Measurements from ENCODE around the gene TAMALIN. TPM values are rescaled to one million over a fixed set of nuclear protein-coding genes. Genes with fewer than 3 reads are reported as not detected.

TAMALIN gene
- total and polyA plus RNA-seq, 2 donors, result 13.0 to 51.8 TPM

DNA sequence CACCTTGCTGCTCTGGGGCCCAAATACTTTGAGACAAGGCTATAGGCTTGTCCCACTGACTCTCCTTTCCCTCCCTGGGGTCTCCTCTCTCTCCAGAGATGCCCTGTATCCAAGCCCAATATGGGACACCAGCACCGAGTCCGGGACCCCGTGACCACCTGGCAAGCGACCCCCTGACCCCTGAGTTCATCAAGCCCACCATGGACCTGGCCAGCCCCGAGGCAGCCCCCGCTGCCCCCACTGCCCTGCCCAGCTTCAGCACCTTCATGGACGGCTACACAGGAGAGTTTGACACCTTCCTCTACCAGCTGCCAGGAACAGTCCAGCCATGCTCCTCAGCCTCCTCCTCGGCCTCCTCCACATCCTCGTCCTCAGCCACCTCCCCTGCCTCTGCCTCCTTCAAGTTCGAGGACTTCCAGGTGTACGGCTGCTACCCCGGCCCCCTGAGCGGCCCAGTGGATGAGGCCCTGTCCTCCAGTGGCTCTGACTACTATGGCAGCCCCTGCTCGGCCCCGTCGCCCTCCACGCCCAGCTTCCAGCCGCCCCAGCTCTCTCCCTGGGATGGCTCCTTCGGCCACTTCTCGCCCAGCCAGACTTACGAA, 47.6 kb downstream of the TAMALIN start:
- no peak for DNase-seq (ENCODE audit: extremely low spot score)
- no peak overlapping the region for H3K4me3 ChIP-seq (ENCODE audit: low read depth, low read length)
- H3K36me3 ChIP-seq (ENCODE audit: insufficient read depth), result no peaks in the 10 kb centered on the region
- no peak overlapping the region for H3K27ac ChIP-seq (ENCODE audit: low read depth)
- 90% methylated on average over 21 of the region's 21 CpGs for WGBS
- H3K4me1 ChIP-seq (ENCODE audit: insufficient read depth), result no peaks in the 10 kb centered on the region

DNA sequence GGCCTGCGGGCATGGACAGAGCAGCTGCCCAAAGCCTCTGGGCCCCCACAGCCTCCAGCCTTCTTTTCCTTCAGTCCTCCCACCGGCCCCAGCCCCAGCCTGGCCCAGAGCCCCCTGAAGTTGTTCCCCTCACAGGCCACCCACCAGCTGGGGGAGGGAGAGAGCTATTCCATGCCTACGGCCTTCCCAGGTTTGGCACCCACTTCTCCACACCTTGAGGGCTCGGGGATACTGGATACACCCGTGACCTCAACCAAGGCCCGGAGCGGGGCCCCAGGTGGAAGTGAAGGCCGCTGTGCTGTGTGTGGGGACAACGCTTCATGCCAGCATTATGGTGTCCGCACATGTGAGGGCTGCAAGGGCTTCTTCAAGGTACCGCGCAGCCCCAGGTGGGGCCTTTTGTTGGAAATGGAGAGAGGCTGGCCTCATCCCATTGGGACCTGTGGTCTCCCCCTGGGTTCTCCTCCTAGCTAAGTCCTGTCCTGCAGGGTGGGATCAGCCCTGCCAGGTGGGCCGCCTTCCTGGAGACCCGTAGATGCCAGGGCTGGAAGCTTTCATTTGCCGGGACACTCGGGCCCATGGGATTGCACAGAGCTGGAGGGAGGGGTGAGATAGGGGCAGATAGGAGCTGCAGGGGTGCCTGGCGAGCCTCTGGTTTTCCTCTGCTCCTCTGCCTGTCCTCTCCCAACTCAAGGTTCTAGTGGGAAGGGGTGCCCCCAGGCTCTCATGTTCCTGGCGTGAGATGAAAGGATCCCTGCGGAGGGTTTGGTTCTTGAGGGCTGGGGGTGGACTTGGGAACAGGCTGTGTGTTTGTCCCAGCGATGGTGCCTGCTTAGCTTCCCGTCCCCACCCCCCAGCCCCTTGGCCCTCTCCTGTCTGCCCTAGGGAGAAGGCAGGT, 48.3 kb downstream of the TAMALIN start:
- Histone ChIP-seq H3K4me1 (ENCODE audit: insufficient read depth) (no peaks in the 10 kb centered on the region), H3K36me3 (ENCODE audit: insufficient read depth) (no peaks in the 10 kb centered on the region), H3K27ac (ENCODE audit: low read depth) (no peak overlapping the region), H3K4me3 (ENCODE audit: low read depth, low read length) (no peak overlapping the region)
- WGBS, result 91% methylated on average over 21 of the region's 21 CpGs
- DNase-seq (ENCODE audit: extremely low spot score), result no peak

DNA sequence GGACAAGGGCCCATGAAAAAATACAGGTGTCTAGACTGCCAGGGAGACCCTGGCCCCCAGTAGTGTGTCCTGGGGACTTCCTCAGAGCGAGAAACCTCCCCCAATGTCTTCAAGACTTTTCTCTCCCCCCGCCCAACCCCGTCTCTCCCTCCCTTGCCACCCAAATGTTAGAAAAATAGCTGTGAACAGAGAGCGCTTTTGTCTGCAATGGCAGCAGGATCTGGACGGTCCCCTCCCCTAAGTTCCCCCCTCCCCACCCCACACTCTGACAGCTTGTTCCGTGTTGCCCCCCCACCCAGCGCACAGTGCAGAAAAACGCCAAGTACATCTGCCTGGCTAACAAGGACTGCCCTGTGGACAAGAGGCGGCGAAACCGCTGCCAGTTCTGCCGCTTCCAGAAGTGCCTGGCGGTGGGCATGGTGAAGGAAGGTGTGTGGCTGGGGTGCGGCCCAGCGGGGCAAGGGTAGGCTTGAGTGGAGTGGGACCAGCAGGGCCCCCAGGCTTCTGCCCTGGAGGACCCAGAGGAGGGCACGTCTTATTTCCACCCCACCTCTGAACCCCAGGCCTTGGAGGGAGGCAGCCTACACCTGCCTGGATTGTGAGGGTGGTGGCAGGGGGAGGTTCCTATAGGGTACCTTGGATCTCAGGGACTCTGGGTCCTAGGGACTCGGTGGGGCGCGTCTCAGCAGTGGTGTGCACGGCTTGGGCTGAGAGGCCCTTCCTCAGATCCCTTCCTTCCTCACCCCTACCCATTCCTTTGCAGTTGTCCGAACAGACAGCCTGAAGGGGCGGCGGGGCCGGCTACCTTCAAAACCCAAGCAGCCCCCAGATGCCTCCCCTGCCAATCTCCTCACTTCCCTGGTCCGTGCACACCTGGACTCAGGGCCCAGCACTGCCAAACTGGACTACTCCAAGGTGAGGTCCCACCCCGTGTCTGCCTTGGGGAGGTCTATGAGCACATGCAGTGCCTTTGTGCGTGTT, 49.3 kb downstream of the TAMALIN start:
- Histone ChIP-seq H3K27ac (ENCODE audit: low read depth) (no peak overlapping the region), H3K4me3 (ENCODE audit: low read depth, low read length) (no peak overlapping the region), H3K36me3 (ENCODE audit: insufficient read depth) (no peaks in the 10 kb centered on the region), H3K4me1 (ENCODE audit: insufficient read depth) (no peaks in the 10 kb centered on the region)
- no peak for DNase-seq (ENCODE audit: extremely low spot score)
- WGBS, result 88% methylated on average over 27 of the region's 27 CpGs

DNA sequence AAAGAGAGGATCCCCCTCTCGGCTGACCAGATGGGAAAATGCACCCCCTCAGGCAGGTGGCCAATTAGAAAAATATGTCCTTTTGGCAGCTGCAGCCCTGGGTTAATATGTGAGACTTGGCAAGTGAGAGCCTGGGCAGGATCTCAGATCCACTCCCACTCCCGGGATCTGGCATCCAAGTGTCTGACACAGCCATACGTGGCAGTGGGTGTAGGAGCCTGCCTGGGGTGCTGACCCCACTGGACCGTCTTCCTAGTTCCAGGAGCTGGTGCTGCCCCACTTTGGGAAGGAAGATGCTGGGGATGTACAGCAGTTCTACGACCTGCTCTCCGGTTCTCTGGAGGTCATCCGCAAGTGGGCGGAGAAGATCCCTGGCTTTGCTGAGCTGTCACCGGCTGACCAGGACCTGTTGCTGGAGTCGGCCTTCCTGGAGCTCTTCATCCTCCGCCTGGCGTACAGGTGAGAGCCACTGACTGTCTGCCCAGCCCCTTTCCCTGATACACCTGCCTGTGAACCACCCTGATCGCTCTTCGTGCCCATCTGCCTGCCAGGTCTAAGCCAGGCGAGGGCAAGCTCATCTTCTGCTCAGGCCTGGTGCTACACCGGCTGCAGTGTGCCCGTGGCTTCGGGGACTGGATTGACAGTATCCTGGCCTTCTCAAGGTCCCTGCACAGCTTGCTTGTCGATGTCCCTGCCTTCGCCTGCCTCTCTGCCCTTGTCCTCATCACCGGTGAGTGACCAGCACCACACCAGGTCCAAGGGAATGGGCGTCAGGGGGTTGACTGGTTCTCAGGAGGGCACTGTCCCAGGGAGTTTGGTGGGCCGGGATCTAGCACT, 50.3 kb downstream of the TAMALIN start:
- no peaks in the 10 kb centered on the region for H3K36me3 ChIP-seq (ENCODE audit: insufficient read depth)
- no peak overlapping the region for H3K27ac ChIP-seq (ENCODE audit: low read depth)
- H3K4me3 ChIP-seq (ENCODE audit: low read depth, low read length), result no peak overlapping the region
- no peak for DNase-seq (ENCODE audit: extremely low spot score)
- 77% methylated on average over 23 of the region's 23 CpGs for WGBS
- H3K4me1 ChIP-seq (ENCODE audit: insufficient read depth), result no peaks in the 10 kb centered on the region

DNA sequence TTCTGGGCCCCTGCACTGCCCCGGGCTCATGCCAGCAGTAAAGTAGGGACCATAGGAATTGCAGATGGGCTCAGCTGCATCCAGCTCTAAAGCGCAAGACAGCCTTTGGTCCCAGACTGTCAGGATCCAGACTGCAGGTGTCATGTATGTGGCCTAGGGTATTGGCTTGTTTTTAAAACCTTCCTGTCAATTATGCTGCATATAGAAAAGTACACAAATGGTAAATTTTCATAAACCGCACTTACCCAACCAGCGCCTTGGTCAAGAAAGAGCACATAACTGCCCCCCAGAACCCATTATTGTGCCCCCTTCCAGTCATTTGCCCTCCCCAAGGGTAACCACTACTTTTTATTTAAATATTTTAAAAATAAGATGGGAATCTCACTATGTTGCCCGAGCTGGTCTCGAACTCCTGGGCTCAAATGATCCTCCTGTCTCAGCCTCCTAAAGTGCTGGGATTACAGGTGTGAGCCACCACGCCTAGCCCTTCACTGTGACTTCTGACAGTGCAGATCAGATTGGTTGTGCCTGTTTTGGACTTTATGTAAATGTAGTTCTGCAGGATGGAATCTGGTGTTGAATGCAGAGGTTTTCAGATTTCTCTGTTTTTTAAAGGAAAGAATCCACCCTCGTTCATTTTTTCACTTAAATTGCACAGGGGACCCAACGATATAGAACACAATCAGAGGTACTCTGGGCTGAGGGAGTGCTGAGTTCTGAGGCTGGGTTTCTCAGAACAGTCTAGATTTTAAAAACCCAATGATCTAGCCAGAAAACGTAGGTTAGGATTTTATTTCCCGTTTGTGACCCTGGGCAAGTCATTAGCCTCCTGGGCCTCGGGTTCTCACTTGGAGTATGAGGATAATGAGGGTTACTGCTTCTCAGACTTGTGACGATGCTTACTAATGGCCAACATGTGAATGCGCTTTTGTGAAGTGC, 51.2 kb downstream of the TAMALIN start:
- H3K27ac ChIP-seq (ENCODE audit: low read depth), result no peak overlapping the region
- 90% methylated on average over 14 of the region's 14 CpGs for WGBS
- no peak overlapping the region for H3K4me3 ChIP-seq (ENCODE audit: low read depth, low read length)
- no peak for DNase-seq (ENCODE audit: extremely low spot score)
- no peaks in the 10 kb centered on the region for H3K36me3 ChIP-seq (ENCODE audit: insufficient read depth)
- H3K4me1 ChIP-seq (ENCODE audit: insufficient read depth), result no peaks in the 10 kb centered on the region

DNA sequence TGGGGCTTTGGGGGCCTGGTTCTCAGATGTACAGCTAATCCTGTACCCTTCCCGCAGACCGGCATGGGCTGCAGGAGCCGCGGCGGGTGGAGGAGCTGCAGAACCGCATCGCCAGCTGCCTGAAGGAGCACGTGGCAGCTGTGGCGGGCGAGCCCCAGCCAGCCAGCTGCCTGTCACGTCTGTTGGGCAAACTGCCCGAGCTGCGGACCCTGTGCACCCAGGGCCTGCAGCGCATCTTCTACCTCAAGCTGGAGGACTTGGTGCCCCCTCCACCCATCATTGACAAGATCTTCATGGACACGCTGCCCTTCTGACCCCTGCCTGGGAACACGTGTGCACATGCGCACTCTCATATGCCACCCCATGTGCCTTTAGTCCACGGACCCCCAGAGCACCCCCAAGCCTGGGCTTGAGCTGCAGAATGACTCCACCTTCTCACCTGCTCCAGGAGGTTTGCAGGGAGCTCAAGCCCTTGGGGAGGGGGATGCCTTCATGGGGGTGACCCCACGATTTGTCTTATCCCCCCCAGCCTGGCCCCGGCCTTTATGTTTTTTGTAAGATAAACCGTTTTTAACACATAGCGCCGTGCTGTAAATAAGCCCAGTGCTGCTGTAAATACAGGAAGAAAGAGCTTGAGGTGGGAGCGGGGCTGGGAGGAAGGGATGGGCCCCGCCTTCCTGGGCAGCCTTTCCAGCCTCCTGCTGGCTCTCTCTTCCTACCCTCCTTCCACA, 52.0 kb downstream of the TAMALIN start:
- WGBS, result 67% methylated on average over 25 of the region's 25 CpGs
- no peak overlapping the region for H3K27ac ChIP-seq (ENCODE audit: low read depth)
- DNase-seq (ENCODE audit: extremely low spot score), result no peak
- H3K4me1 ChIP-seq (ENCODE audit: insufficient read depth), result no peaks in the 10 kb centered on the region
- no peak overlapping the region for H3K4me3 ChIP-seq (ENCODE audit: low read depth, low read length)
- H3K36me3 ChIP-seq (ENCODE audit: insufficient read depth), result no peaks in the 10 kb centered on the region

DNA sequence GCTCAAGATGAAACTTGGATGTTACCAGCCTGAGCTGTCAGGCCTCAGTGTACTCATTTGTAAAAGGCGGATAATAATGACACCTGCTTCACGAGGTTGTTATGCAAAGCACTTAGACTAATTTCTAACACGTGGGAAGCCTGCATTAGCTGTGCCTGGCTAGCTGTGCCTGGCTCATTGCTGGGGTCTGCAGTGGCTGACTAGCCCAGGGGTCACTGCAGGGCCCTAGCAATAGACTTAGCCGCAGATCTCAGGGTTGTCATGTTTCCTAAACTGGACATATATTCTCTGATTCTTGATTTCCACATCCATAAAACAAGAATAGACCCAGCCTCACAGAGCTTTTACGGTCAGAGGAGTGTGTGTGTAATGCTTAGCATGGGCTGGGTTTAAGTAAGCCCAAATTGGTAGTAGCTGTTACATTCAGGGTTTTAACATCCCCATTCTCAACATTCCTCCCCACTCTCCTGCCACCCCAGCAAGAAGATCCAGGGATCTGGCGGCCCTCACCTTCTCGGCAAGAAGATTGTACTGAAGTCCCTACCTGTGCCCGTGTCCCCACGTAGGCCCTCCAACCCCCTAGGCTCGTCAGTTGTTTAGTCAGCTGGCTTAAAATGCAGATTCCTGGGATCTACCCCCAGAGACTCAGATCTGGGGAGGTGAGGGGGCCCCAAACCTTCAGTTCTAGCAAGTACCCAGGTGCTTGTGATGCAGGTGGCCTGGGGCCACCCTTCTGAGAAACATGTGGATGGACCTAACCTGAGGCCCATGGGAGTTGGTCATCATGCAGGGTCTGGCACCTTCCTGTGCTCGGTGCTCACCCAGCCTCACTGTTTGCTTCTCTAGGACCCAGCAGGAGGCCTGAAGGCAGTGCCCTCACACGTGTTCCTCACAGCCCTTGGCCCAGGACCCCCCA, 53.1 kb downstream of the TAMALIN start:
- DNase-seq (ENCODE audit: extremely low spot score), result no peak
- no peaks in the 10 kb centered on the region for H3K36me3 ChIP-seq (ENCODE audit: insufficient read depth)
- no peak overlapping the region for H3K27ac ChIP-seq (ENCODE audit: low read depth)
- 71% methylated on average over 12 of the region's 12 CpGs for WGBS
- no peak overlapping the region for H3K4me3 ChIP-seq (ENCODE audit: low read depth, low read length)
- H3K4me1 ChIP-seq (ENCODE audit: insufficient read depth), result no peaks in the 10 kb centered on the region

DNA sequence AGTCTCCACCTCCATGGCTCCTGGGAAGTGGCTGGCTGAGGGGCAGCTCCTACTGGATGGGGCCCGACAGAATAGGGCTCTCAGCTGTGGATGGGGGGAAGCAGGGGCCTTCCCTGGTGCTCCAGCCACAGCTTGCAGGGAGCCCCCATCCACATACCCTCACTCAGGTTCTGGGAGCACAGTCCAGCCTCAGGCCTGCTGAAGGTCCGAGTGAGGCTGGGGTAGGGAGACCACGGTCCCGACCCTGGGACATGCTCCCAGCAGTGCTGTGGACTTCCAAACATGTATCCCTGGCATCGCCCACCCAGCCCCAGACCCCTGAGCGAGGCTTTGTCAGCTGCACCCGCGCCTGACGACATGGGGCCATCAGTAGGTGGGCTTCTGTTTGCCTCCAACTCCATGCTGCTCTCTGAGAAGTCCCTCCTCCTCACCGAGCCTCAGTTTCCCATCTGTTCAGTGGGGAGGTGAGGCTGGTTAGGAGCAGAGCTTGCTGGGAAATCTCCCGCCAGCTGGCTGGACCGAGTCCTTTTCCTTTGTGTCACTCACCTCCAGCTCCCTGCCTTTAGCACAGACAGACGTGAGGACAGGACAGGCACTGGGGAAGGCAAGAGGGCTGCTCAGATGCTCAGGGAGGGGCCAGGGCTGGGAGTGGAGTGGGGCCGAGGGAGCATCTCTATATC, 53.9 kb downstream of the TAMALIN start:
- 81% methylated on average over 14 of the region's 14 CpGs for WGBS
- Histone ChIP-seq H3K36me3 (ENCODE audit: insufficient read depth) (no peaks in the 10 kb centered on the region), H3K4me3 (ENCODE audit: low read depth, low read length) (no peak overlapping the region), H3K27ac (ENCODE audit: low read depth) (no peak overlapping the region), H3K4me1 (ENCODE audit: insufficient read depth) (no peaks in the 10 kb centered on the region)
- no peak for DNase-seq (ENCODE audit: extremely low spot score)

DNA sequence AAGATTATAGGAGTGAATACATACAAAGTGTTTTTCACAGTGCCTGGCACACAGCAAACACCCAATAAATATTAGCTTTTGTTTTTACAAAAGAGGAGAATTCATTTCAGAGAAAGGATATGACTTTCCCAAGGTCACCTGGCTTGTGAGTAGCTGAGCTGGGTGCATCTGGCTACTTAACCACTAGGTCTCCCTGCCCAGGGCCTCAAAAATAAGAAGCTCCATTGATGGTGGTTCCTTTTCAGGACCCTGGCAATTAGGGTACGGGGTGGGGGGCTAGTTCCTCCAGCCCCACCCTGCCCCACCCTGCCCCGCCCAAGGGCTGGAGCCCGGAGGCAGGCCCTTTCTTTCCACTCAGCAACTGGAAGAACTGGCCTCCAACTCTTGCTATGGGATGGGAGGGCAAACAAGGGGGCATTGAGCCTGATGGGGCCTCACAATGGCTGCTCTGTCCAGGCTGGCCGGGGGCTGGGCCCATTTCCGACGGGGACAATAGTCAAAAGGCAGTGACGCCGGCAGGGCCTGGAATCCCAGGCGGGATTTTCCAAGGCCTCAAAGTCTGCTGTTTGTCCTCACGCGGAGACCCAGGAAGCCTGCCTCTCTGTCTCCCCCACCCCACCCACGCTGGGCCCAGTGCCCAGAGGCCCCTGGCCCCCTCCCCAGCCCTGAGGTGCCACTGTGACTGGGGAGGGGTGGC, 54.9 kb downstream of the TAMALIN start:
- no peaks in the 10 kb centered on the region for H3K4me1 ChIP-seq (ENCODE audit: insufficient read depth)
- no peak for DNase-seq (ENCODE audit: extremely low spot score)
- no peaks in the 10 kb centered on the region for H3K36me3 ChIP-seq (ENCODE audit: insufficient read depth)
- H3K4me3 ChIP-seq (ENCODE audit: low read depth, low read length), result no peak overlapping the region
- 72% methylated on average over 12 of the region's 12 CpGs for WGBS
- H3K27ac ChIP-seq (ENCODE audit: low read depth), result no peak overlapping the region

Measured in urinary bladder (tissue), 4 donors.